Activated CD4-positive, alpha-beta T cell treated with anti-CD3 and anti-CD28 coated beads, Interleukin-2, amount 50 U/mL, for 1 hour (primary cell): ENCODE results near the gene SLC29A3.

Source experiments
- DNase-seq: peaks from one replicate; pipeline ENCODE4 v3.0.0-alpha.2; 2020

Gene SLC29A3

DNA sequence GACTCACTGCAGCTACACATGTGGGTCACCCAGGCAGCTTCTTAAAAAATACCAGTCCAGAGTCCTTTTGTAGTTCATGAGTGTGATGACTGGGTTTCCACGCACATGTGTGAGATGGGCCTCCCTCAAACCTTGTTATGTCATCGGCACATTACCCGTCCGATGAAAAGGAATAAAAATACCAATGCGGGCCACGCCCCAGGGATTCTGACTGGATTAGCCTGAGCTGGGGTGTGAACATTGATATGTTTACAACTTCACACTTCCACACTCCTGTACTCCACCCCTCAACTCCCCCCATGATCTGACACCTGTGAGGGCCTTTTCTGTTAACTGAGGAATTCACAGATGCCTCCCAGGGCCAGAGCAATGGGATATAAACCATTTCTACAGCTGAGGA lies 6.2 kb downstream of the SLC29A3 start:
- DNase-seq: no peak

DNA sequence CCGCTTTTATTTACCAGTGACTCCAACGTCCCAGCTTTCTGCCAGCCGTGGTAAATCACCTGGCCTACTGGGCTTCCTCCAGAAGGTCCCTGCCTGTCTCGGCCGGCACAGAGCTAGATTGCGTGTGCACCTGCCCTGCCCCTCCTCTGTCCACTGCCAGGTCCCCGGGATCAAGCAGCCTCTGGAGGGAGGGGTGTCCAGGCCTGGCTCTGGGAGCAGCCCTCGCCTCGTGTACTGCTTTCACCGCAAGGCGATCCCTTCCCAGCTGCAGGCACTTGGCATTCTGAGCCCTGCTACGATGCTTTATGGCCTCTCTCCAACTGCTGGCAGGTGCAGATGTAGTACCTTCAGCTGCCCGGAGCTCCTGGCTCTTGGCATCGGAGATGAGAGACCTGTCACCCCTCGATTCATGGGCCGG lies 7.4 kb downstream of the SLC29A3 start:
- no peak for DNase-seq

DNA sequence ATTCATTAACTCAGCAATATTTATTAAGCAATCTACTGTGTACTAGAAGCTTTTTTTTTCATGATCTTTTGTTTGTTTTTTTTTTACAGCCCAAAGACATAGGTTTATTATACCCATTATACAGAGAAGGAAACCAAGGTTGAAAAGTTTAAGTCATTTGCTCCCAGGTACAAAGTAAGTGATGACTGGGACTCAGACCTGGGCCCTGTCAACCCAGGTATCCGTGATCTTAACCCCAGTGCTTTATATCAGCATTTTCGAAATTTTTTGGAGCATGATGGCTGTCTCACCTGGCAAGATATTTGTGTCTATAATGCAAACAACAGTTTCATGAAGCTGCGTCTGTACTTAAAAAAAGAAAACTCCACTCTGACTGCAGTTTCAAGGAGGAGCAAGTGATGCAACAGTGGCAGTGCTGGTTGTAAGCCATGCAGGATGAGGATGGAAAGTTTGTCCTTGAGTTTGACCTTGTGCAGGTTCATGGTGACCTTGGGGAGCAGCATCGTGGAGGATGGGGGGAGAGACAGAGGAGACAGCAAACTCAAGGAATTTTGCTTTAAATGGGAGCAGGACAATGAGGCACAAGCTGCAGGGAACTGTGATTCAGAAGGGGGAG lies 11.8 kb downstream of the SLC29A3 start:
- no peak for DNase-seq

DNA sequence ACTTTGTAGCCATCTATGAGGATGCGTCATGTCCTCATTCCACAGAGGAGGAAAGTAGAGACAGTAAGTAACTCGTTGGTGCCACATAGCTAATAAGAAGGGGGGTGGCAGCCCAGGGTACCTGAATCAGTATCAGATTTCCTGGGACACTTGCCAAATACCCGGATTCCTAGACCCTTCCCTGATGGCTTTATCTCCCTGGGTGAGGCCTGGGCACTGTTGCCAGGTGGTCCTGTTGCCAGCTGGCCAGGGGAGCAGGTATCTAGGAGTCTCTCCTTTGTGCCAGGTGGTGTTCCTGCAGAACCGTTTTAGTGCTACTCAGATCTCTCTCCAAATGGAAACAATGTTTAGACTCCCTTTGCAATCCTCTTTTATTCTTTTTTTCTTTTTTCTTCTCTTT lies 12.7 kb downstream of the SLC29A3 start:
- no peak for DNase-seq

DNA sequence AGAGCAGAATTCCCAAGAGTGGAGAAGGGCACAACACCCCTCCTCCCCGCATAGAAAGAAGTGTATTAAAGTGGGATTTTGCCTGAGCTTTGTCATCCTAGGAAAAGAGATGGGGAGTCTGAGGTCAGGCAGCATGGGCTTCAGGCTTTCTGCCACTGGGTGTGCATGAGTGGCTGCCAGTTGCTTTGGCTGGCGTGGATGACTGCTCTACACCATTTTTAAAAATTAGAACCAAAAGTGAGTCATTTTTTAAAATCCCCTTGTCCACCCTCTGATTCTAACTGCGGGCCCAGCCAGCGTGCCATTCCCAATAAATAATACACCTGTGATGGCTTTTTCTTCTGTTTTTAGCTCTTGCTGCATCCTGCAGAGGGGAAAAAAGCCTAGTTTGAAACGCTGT lies 13.4 kb downstream of the SLC29A3 start:
- DNase-seq: no peak

DNA sequence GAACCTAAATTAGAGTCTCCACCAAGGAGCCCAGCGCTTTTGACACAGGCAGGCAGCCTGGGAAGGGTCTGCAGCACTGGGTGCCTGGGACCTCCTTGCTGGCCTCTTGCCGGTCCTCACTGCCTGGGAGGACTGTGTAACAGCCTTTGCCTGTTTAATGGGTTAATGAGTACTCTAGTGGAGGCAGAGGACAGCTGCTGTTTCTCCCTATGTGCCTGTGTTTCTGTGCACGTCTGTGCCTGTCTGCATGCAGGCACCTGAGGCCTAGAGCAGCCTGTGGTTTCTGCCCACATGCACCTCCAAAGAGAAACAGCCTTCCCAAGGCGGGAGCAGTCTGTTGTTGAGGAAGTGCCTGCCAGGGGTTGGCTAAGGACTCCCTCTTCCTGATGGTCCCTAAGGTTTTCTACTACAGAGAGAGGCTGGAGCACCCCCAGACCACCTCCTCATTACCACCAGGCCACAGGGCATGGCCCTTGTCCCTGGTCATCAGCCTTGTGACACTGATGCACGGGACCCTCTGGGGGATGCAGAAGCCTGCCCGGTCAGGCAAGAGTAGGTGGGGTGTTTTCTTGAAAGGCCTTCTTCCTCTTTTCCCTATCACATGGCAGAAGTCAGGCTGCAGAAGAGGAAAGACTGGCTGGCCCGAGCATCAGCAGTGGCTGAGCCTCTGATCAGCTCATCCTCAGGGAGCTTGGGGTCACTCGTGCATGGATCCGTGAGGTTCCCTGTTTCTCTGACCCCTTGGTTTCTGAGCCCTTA lies 14.2 kb downstream of the SLC29A3 start:
- no peak for DNase-seq

DNA sequence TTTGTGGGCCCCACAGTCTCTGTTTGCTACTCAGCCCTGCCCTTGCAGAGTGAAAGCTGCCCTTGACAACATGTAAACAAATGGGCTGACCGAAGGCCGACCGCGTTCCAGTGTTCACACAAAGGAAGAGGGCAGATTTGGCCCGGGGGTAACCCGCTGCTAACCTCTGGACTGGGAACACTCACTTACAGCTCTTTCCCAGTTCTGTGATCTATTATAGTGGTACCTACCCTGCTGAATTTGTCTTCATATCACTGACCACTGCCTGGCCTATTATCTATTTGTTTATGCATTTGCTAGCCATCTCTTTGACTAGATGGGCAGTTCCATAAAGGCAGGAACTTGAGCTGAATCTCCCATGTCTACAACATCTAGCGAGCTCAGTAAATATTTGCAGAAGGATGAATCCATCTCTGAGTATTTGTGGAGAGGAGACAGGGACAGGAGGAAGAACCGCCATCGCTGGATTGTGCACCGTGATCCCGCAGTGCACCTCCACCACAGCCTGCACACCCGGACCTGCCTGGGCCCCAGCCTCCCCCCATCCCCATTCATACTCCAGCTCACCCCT lies 15.2 kb downstream of the SLC29A3 start:
- DNase-seq: no peak

DNA sequence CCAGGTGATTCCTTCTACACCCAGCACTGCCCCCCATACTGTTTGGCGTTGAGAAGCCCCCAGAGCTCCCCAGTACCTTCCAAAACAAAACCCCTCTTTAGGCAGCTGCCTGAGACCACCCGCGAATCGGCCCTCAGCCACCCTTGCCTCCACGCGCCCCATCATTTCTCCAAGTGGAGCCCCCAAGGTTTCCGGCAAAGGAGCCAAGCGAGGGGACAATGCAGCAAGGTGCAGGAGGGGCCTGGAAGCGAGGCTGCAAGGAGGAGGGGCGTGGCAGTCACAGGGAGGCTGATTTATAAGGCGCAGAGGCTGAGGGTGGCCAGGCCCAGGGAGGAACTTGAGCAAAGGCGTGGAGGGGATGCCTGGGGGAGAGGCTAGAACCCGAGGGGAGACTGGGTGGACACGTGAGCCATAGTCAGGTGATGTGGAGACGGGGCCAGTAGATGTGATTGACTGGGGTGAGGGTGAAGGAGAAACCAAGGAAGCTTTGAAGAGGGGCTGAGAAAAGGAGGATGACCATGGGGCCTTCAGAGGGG lies 16.2 kb downstream of the SLC29A3 start:
- no peak for DNase-seq

DNA sequence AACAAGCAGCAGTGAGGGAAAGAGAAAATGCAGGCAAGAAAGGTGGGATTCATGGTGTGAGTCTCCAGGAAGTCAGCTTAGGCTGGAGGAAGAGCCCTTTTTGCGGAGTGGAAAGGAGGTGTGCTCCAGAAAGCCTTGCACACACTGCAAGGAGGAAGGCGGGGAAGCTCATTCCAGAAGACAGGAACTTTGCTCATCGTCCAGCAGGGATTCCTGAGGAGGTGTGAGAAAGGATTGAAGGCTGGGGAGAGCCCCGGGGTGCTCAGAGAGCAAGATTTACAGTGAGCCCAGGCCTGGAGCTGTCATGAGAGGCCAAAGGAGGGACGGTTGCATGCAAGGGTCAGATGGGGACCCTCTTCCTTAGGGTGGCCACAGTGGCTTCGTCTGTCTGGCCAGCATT lies 17.6 kb downstream of the SLC29A3 start:
- no peak for DNase-seq

DNA sequence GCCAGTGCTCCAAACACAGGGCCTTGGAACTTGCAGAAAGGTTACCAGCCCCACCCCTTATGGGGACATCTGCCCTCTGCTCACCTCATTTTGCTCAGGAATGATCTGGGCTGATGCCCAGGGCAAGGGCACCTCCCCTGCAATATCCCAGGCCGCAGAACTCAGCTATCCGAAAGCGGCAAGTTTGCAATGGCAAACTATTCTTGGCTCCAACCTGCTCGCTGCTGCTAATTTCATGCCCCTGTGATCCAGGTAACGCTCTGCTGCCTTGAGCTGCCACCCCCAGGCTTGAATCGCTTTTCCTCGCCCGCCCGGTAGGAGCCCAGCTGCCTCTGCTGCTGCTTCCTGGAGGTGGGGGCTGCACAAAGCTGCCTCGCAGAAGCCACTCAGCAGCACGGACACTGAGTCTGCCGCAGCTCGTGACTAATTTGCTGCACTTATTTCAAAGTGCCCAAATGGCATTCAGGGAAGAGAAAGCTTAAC lies 18.2 kb downstream of the SLC29A3 start:
- no peak for DNase-seq

DNA sequence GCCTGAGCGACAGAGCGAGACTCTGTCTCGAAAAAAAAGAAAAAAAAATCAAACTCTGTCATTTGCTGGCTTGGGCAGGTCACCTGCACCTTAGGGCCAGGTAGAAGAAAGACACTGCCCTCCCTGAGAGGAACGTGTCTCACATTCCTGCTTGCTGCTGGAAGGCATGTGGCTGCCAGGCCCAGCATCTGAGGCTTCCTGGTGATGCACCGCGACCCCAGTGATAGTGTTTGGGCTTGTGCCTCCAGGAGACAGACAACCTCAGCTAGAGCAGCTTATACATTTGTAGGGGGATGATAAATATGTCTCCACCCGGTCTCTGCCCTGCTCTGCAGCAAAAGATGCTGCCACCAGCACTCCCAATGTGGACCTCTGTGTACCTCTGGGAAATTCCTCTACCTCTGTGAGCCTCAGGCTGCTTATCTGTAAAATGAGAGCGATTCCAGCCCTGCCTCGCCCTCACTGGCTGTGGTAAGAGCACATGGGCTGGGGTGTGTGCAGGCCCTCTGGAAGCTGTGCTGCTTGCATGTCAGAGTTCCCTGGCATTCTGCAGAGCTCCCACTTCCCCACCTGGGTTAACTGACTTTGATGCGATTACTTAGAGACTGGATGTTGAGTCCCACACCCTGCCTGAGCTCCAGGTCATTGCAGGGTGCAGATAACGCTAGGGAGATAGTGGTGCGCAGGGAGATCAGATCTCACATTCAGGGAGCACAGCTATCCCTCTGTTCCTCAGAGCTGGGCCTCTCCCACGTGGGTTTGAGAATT lies 19.9 kb downstream of the SLC29A3 start:
- DNase-seq: no peak

DNA sequence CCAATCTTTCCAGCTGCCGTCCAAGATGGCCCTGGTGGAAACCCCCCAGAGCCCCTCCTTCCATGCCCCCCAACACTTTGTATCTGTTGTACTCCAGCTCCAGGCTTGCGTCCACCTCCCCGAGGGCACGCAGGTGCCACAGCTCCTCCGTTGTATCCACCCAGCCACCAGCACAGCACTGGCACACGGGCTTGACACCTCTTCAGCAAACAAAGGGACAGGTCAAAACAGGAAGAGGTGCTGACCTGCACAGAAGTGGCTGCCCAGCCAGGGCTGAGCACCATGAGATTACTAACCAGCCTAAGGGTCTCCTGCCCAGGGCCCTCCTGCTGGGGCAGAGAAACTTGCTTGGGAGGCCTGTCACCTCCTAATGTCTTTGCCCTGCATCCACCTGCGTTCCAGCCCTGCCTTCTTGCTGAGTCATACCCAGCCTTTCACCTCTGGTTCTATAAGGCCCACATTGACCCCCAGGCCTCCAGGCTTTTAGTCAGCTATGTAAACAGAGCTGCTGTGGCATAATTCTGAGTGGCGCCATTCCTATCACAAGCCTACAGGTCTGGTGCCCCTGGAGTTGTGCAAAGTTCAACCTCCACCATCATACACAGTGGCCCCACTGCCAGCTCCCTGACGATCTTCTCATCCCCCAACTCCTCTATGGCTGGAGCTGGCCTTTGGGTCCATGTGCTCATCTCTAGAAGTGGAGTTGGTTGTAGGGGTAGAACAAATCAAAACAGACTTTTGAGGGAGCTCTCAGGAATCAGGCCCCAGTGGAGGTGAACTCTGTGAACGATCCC lies 20.9 kb downstream of the SLC29A3 start:
- no peak for DNase-seq

DNA sequence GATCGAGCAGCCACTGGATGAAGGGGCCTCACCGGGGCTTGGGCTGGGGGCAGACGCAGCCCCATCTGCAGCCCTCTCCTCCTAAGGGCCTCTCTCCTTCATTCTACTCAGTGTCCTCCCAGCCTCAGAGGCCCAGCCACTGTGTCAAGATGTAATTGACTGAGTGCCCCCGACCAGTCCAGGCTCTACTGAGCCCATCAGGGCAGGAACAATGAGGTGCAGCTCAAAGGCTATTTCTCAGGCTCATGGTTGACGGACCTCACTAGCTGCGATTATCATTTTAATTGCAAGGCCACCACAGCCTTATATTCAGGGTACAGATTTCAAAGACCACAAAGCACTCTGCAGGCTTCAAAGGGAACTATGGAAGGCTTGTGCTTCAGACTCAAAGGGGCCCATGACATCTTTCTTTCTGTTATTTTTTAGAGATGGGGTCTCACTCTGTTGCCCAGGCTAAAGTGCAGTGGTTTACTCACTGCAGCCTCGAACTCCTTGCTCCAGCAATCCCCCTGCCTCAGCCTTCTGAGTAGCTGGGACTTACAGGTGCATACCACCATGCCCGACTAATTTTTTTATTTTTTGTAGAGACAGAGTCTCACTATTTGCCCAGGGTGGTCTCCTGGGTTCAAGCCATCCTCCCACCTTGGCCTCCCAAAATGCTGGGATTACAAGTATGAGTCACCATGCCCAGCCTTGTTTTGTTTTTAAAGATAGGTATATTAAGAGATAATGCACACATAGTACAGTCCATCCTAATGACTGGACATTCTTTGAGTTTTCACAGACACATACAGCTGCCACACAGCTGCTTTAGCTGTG lies 23.7 kb downstream of the SLC29A3 start:
- DNase-seq: no peak

DNA sequence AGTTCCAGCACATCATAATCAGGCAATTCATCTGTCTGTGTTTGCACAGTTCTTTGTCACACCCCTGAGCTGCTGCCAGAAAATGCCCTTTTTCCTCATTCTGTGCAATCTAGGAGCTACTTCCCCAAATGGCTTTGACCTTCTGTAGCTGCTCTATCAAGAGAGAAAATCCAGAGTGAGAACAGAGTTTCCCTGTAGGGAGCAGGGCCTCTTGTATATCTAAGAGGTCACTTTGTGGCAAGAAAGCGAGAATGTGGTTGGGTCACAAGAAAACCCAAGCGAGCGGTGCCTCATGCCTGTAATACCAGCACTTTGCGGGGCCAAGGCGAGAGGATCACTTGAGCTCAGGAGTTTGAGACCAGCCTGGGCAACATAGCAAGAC lies 24.3 kb downstream of the SLC29A3 start:
- DNase-seq: no peak

DNA sequence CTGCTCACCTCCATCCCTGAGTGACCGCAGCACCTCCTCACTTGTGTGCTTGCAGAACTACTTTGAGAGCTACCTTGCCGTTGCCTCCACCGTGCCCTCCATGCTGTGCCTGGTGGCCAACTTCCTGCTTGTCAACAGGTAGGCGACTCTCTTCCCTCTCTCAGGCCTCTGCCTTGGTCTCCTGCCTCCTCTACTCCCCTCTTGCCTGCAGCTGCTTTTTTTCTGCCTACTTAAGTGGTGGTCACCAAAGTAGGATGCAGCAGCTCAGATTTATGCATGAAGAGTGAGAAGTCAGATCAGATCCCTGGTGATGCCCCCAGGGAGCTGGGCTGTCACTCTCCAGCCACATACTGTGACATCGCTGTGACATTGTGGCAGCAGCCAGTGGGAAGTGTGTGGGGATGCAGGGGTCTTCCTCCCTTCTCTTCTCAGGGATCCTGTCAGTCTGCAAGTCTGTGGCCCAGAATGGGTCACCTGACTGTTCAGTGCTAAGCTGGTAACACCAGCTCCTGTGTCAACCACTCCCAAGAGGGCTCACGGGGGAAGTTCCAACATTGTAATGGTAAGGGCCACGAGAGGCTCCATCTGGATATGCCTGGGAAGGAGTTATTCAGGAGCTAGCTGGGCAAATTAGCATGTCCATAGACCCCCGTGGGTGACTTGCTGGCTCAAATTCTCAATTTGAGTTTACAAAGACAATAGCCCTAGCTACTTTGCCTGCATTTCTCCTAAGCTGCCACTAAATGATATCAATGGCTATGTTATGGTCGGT lies 25.3 kb downstream of the SLC29A3 start:
- no peak for DNase-seq

DNA sequence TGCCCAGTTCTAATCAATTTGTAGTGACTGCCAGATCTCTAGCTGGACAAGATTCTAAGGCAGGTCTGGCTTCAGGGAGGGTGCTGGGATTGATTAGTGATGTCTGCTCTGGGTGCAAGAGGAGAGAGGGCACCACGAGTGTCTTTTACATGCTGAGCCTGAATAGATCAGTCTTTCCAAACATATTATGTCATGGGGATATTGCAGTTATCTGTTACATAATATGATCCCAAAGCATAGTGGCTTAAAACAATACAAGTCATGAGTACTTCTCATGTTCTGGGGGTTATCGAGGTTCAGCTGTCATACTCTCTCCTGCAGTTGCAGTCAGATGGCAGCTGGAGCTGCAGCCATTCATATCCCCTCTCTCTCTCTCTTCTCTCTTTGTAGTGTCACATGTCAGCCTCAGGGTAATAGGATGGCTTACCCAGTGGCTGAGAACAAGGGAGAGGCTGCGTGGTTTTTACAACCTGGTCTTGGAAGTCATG lies 26.0 kb downstream of the SLC29A3 start:
- no peak for DNase-seq

DNA sequence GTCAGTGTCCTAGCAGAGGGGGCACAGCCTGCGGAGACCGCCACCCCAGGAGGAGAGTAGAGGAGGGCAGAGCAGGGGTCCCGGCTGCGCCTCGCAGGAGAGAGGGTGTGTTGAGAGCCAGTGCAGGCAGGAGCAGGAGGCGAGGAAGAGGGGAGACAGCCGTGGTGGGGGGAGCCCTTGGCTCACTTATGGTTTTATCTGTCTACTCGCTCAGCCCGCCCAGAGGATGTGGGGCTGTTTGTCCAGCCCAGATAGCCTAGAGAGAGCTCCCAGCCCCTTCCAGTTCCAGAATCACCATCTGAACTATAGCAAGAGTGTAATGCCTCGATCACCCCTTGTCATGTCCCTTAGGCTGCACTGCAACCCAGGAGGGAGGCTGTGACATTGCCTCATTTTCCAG lies 26.6 kb downstream of the SLC29A3 start:
- DNase-seq: no peak

DNA sequence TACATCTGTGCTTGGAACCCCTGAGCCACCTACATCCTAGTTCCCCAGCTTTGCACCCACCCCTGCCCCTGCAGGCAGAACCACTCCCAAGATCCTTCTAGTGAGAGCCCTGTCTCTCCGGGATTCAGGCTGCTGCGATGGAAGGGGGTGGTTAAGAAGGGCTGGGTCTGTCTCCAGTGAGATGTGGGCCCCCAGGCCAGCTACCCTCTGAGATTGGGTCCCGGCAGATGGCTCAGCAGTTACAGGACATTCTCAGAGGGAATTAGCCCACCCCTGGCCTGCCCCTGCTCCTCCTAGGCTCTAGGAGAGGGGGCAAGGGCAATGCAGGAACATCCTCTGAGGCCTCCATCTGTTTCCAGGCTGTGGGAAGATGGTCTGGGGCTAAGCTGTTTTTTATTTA lies 27.7 kb downstream of the SLC29A3 start:
- no peak for DNase-seq

DNA sequence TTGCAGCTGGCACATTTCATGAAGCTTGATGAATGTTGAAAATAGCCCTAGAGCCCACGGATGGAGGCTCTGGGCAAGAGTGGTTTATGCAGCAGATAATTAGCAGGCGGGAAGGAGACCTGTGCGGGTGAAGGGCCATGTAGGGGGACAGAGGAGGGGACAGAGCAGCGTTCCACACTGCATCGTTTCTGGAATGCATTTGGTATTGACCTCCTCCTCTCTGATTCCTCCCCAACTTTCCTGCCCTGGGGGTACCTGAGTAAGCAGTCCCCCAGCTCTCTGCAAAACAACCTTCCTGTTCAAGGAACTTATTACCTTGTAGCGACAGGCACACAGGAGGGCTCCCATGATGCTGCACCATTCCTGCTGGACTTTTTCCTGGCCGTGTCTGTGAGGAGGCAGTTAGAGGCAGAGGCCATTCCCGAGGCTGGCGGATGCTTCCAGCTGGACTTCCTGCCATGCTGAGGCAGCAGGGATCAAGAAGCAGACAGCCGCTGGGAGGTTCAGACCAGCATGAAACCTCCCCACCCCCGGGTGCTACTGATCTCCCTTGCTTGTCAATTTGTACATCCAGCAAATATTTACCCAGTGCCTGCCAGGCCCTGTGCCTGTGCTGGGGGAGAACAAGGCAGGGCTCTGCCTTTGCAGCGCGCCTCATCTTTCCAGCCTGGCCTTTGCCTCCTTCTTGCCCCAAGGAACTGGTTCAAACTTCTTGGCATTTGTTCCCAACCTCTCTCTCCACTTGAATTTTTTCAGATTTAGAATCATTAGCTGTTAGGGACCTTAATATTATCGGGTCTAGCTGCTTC lies 28.7 kb downstream of the SLC29A3 start:
- no peak for DNase-seq

DNA sequence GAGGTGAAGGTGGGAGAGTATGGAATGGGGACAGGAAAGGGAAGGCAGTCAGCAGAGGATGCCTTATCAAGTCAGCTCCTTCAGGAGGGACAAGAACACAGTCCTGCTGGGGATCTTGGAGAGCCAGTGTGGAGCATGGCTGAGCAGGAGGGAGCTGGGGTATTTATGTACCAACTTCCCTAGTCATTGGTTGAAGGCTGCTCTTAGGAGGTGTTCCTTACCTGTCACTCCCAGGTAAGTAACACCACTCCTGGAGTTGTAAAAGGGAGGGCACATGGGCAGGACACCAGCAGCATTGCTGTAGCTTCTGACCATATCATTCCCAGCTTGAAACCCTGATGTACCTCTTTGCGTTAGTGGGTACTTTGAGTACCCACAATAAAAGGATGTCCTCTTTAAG lies 29.8 kb downstream of the SLC29A3 start:
- no peak for DNase-seq
